ENCODE results near the gene SNORC.

DNA sequence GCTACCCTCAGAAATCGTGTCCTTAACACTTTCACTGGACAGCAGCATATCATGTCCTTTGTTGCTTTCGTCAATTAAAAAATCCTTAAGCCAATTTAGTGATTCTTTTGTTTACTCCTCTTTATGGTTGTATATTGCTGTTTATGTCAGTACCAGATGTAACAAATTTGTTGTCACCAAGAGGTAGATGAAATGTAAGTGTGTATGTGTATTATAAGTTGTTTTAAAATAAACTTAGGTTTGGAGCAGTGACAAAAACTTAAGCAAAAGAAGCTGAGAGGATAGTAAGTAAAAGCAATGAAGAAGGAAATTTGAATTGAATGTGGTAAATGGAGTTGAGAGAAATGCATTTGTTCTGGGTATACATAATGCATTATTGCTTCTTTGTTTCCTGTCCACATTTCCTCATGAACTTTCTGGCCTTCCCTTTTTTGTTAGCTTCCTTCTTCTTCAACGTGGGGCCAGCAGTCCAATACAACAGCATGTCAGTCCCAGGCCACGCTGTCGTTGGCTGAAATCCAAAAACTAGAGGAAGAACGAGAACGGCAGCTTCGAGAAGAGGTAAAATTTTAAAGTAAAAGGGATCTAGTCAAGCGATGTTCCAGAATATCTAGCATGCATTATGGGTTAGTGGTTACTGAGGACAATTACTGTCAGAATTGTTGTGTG, 30.5 kb upstream of the SNORC start:
- no peak for TF ChIP-seq POLR2A (IDR thresholded peaks at IDR 0.05)
- TF ChIP-seq, protein P1, sequence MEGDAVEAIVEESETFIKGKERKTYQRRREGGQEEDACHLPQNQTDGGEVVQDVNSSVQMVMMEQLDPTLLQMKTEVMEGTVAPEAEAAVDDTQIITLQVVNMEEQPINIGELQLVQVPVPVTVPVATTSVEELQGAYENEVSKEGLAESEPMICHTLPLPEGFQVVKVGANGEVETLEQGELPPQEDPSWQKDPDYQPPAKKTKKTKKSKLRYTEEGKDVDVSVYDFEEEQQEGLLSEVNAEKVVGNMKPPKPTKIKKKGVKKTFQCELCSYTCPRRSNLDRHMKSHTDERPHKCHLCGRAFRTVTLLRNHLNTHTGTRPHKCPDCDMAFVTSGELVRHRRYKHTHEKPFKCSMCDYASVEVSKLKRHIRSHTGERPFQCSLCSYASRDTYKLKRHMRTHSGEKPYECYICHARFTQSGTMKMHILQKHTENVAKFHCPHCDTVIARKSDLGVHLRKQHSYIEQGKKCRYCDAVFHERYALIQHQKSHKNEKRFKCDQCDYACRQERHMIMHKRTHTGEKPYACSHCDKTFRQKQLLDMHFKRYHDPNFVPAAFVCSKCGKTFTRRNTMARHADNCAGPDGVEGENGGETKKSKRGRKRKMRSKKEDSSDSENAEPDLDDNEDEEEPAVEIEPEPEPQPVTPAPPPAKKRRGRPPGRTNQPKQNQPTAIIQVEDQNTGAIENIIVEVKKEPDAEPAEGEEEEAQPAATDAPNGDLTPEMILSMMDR (IDR thresholded peaks at IDR 0.05) = no peak
- TF ChIP-seq POLR2AphosphoS5 (IDR thresholded peaks at IDR 0.05) = peak; percentile 26

Measured in prostate gland (tissue), 2 donors.